Camera-type eye (tissue), 1 donor: ENCODE data around the gene ZNF345. TPM values are rescaled to one million over a fixed set of nuclear protein-coding genes. Genes with fewer than 3 reads are reported as not detected.

ENCODE experiments used
- total RNA-seq: library from RNA; depleted of rRNA; stranded (reverse); fragments of >200 nt; gene quantifications from one replicate; pipeline ENCODE4 v1.2.3, GENCODE V29; 2014

The ZNF345 gene
- 34.3 TPM for total RNA-seq

GRCh38 chr19:36850559-36851442 is at the start of gene ZNF345:
Gene ZNF345 (plus strand): TSS chr19:36850876. CDS start chr19:36876831, 25,955 bp downstream.

GRCh38 chr19:36837906-36838783 is 12.5 kb upstream of the ZNF345 start, which contains the start of gene ZNF790:
Gene ZNF790 (minus strand): TSS chr19:36838387. CDS start chr19:36825619, 12,768 bp downstream.

GRCh38 chr19:36915992-36916830 is 65.5 kb downstream of the ZNF345 start, which contains the start of the genes ZNF568 and ZNF829:
Gene ZNF568 (plus strand): TSS chr19:36916332. CDS start chr19:36922771, 6,439 bp downstream.
Gene ZNF829 (minus strand): TSS chr19:36916291. CDS start chr19:36915167, 1,124 bp downstream.

Other genes with a start within 250 kb of the ZNF345 start
- 74.7 TPM for gene ZNF382, start 245.6 kb upstream of the ZNF345 start, total RNA-seq
- 37.4 TPM for gene ZNF461, start 184.0 kb upstream of the ZNF345 start, total RNA-seq
- 20.6 TPM for gene ZNF567, start 163.3 kb upstream of the ZNF345 start, total RNA-seq
- gene ZNF850, start 78.1 kb upstream of the ZNF345 start, total RNA-seq, result 13.0 TPM
- 20.8 TPM for gene ZNF790, start 12.5 kb upstream of the ZNF345 start, total RNA-seq
- 7.9 TPM for gene ZNF829, start 65.4 kb downstream of the ZNF345 start, total RNA-seq
- gene ZNF568, start 65.5 kb downstream of the ZNF345 start, total RNA-seq, result 36.0 TPM
- 39.5 TPM for gene ZNF420, start 227.6 kb downstream of the ZNF345 start, total RNA-seq